HG02943 (cell line): ENCODE measurements around the gene TLR6.
"Not testable (repeated sequence)": the region's sequence is repeated elsewhere in the genome, so short reads cannot be mapped to it uniquely, and the experiment has no call there.

Experiments
- ATAC-seq: cut with Tn5 transposase; IDR thresholded peaks from one replicate; pipeline ENCODE4 v1.9.1; 2021; ENCODE audit warnings: mild to moderate bottlenecking, low read depth, moderate library complexity; ENCODE audit not compliant: unreplicated experiment

TLR6 gene

GRCh38 chr4:38794051-38794450 lies 62.6 kb downstream of the TLR6 start:
- no peak for ATAC-seq

- ATAC-seq: no peak
Observed at GRCh38 chr4:38791010-38791409, 65.6 kb downstream of the TLR6 start.

GRCh38 chr4:38788317-38788716 lies 68.3 kb downstream of the TLR6 start:
- no peak for ATAC-seq

GRCh38 chr4:38787693-38788092 lies 68.9 kb downstream of the TLR6 start:
- ATAC-seq: no peak

DNA sequence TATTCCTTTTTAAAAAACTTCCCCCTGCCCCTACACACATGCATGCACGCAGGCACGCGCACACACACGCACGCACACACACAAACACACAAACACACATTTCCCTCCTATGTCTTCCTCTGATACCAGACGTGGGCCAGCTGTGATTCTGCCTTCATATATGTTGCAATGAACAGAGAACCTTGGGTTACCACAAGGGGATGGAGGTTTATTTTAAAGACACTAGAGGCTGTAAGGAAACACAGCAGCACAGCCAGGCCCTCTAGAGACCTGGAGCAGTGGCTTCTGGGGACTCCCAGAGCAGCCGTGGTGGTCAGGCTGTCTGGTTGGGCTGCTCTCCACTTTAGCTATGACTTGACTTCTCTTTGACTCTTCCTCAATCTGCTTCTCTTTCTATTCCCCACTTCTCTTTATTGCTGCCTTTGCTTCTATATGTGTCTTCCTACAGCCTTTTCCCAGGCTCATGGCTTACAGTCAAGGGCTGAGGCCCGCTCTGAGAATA lies 70.7 kb downstream of the TLR6 start:
- no peak for ATAC-seq

GRCh38 chr4:38785041-38785790 lies 71.4 kb downstream of the TLR6 start:
- ATAC-seq: no peak

GRCh38 chr4:38784141-38784540 lies 72.5 kb downstream of the TLR6 start:
- no peak for ATAC-seq

GRCh38 chr4:38783109-38783460 lies 73.5 kb downstream of the TLR6 start:
- ATAC-seq: no peak

DNA sequence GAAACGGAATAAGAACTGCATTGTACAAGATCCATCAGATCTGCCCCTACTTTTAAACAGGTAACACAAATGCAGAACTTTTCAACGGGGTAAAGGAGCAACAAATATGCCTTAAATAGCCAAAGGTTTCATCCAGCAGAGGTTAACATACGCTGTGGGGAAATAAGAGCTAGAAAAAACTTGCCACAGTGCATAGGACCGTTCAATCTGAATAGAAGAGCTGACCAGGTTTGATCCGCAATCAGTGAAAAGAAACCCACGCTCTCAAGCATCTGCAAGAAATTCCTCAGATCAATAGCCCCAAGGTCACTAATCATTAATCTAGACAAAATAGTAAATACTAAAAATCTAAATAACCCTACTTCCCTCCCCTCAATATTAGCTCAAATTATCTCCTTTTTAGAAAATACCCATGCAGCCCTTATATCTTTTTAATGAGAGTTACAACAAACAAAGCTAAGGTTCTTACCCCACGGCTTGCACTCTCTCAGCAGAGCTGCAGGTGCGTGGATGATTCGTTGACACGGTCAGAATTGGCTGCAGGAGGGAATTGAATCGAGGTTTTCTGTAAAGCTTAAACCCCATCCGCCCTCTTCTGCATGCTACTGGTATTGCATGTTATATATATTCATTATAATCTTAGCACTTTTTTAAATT lies 74.0 kb downstream of the TLR6 start, which contains the start of gene TLR10:
TLR10 (minus strand) TSS at position 539 of the 657 bp plus-strand sequence. CDS start 7,400 bp downstream, outside the sequence.
- ATAC-seq: peak; percentile 63

GRCh38 chr4:38781854-38782261 lies 74.8 kb downstream of the TLR6 start:
- no peak for ATAC-seq

- no peak for ATAC-seq
Observed at GRCh38 chr4:38780833-38781484, 75.7 kb downstream of the TLR6 start.

DNA sequence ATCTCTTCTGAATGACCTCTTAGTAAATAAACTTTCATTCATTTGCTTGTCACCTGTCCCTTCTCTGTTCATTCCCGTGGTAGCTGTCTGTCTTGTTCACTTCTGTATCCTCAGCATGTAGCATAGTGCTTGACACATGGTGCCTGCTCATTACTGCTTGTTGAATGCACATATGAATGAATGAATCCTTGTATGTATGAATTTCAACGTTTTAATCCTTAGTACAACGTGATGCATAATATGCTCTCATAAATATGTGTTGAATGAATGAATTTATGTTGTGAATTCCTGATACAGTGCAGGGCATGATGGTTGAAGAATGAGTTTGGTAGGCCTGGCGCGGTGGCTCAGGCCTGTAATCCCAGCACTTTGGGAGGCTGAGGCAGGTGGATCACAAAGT lies 76.8 kb downstream of the TLR6 start:
- no peak for ATAC-seq

DNA sequence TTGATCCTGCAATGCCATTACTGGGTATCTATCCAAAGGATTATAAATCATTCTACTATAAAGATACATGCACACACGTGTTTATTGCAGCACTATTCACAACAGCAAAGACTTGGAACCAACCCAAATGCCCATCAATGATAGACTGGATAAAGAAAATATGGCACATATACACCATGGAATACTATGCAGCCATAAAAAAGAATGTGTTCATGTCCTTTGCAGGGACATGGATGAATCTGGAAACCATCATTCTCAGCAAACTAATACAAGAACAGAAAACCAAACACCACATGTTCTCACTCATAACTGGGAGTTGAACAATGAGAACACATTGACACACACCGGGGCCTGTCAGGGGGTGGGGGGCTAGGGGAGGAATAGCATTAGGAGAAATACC lies 78.7 kb downstream of the TLR6 start:
- ATAC-seq: not testable (repeated sequence)

GRCh38 chr4:38775326-38775725 lies 81.3 kb downstream of the TLR6 start:
- no peak for ATAC-seq

DNA sequence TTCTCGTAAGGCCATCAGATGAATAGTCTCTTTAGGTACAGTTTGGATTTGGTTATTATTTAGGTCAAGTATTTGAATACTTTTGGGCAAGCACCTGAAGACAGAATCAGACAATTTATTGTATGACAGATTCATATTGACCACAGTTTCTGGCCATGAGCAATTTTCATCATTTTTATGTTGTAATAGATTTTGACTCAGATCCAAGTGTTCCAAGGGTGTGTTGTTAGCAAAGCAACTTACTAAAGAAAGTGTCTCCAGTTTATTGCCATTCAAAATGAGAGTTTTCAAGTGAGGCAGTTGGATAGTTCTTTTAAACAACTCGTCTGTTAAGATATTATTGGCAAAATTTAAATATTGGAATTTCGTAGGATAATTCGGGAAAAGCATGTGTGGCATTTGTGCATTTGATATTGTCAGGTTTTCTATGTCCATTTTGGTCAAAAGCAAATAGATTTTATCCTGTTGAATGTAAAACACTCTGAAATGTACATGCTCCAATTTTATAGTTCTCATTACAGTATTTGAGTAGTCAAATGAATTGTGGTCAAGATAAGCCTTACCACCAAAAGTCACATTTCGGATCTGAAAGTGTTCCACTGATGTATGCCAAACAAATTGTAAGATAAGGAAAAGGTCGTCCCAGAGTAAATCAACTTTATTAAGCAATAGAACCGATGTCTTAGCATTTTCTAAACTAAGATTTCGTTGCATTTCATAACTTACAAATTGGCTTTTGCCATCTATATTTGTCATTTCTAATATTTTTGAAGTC lies 82.2 kb downstream of the TLR6 start:
- no peak for ATAC-seq
